ENCODE results near the gene OTUD1. TPM values are rescaled to one million over a fixed set of nuclear protein-coding genes. Genes with fewer than 3 reads are reported as not detected.

Gene OTUD1
- polyA plus RNA-seq, 1 experiment: 1.1 TPM

DNA sequence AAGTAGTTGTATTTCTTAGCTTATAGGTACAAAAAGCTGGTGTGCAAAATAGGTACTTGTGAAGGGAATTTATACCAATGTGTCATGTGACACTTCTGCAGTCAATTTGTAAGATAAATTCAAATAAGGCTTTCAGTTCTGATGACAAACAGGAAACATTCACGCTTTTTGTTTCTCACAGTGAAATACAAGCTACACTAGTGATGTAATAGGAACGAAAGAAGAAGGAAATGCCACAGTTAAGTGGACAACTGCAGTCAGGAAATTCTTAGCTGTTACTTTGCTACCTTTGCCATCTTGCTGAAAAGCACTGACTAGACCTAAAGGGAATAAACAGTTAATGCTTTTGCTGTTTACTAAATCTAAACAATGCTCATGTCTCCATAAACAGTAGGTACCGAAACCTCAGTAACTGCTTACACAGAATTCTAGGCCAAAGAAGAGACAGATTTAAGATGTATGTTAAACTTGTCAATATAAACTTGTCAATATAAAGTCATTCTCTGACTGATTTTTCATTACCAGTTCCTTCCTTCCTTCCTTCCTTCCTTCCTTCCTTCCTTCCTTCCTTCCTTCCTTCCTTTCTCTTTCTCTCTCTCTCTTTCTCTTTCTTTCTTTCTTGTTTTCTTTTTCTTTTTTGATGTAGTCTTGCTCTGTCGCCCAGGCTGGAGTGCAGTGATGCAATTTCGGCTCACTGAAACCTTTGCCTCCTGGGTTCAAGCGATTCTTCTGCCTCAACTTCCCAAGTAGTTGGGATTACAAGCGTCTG lies 10.1 kb downstream of the OTUD1 start:
- DNase-seq (ENCODE audit: low read depth): no peak
- Histone ChIP-seq H3K4me3 (ENCODE audit: low read depth, low read length) (no peak overlapping the region), H3K36me3 (ENCODE audit: control insufficient read depth, insufficient read depth, low read length) (no peaks in the 10 kb centered on the region), H3K27me3 (ENCODE audit: control insufficient read depth, insufficient read depth, low read length) (no peaks in the 10 kb centered on the region)
- TF ChIP-seq, protein P1, sequence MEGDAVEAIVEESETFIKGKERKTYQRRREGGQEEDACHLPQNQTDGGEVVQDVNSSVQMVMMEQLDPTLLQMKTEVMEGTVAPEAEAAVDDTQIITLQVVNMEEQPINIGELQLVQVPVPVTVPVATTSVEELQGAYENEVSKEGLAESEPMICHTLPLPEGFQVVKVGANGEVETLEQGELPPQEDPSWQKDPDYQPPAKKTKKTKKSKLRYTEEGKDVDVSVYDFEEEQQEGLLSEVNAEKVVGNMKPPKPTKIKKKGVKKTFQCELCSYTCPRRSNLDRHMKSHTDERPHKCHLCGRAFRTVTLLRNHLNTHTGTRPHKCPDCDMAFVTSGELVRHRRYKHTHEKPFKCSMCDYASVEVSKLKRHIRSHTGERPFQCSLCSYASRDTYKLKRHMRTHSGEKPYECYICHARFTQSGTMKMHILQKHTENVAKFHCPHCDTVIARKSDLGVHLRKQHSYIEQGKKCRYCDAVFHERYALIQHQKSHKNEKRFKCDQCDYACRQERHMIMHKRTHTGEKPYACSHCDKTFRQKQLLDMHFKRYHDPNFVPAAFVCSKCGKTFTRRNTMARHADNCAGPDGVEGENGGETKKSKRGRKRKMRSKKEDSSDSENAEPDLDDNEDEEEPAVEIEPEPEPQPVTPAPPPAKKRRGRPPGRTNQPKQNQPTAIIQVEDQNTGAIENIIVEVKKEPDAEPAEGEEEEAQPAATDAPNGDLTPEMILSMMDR (IDR thresholded peaks at IDR 0.05; ENCODE audit: insufficient read depth, low read depth, low read length): no peak
- POLR2A ChIA-PET: interaction anchor here (0.6 kb wide), 1 partner anchor 1453 kb away, joined by 8 read pairs; no protein-coding TSS in a partner anchor
- CTCF ChIA-PET: no interaction called here

DNA sequence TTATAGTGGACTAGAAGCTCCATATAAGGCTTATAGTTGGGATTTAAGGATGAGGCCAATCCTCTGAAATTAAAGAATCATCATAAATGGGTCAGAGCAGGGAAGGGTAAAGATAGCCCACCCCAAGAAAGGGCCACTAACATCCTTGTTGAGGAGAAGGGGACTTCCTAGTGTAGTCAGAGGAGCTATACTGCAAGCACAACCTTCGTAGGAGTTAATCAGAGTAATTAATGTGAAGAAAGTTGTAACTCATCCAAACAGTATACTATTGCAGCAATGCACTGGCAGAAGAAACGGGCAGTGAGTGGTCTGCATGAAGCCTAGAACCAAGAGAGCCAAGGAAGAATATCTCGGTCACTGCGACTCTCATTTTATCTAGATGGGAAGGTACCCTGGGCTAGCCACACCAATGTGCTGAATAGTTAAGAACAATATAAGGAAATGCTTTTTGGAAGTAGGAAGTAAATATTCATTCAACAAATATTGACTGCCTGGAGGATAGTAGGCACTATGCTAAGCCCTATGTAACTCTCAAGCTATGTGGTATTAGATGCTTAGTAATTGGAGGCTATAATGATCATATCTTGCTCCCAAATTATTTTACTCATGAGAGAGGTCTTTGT lies 13.3 kb downstream of the OTUD1 start:
- DNase-seq (ENCODE audit: low read depth): no peak
- POLR2A ChIA-PET: interaction anchor here (0.7 kb wide), 1 partner anchor 166 kb away, joined by 4 read pairs; no protein-coding TSS in a partner anchor
- Histone ChIP-seq H3K36me3 (ENCODE audit: control insufficient read depth, insufficient read depth, low read length) (no peaks in the 10 kb centered on the region), H3K27me3 (ENCODE audit: control insufficient read depth, insufficient read depth, low read length) (no peaks in the 10 kb centered on the region; the same call in 1 of the 2 replicates), H3K4me3 (ENCODE audit: low read depth, low read length) (no peak overlapping the region)
- TF ChIP-seq, protein P1 (IDR thresholded peaks at IDR 0.05; ENCODE audit: insufficient read depth, low read depth, low read length): no peak
- CTCF ChIA-PET: interaction anchor here (1.5 kb wide), 1 partner anchor 9 kb away, joined by 4 read pairs; no protein-coding TSS in a partner anchor

DNA sequence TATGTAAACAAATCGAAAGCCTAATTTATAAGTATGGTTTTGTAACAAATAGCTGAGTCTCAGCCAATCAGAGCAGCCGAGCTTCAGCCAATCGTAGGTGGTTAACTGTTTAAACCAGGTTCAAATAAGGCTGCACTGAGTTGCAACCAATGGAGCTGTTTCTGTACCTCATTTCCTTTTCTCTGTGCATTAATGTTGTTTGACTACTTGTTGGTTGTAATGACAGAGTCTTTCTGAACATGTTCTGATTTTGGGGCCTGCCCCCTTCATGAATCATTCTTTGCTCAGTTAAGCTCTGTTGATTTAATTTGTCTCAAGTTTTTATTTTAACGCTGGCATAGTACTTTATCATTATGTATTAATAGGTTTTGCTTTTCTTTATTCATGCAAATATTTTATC lies 14.6 kb downstream of the OTUD1 start:
- H3K4me3 ChIP-seq (ENCODE audit: low read depth, low read length): no peak overlapping the region

DNA sequence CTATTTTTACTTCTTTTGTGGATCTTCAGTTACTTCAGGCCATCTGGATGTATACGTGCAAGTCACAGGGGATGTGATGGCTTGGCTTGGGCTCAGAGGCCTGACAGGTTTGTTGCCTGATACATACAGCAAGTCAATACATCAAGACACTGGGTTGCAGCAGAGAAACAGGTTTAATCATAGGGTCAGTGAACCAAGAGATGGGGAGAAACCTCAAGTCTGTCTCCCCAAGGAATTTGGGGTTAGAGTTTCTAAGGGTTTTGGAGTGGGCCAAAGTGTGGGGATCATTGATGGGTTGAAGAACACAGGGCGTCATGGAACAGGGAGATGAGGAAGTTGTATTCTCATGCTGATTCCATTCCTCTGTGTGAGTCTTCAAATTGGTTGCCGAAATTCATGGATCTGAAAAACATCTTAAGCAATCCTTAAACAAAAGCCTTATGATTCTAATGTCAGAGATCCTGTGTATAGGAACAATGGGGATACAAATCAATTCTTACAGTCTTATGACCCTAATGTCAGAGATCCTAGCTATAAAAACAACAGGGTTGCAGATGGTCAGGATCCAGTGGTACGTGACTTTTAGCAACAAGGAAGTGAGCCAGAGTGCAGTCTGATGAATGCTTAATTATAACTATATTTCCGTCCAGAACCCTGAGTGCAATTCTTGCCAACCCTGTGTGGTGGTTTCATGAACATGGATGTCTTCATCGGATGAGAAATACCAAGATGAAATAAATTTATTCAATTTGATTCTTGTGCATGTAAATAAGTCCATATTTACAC lies 18.9 kb downstream of the OTUD1 start:
- ChIA-PET CTCF (no interaction called here), POLR2A (no interaction called here)
- H3K4me3 ChIP-seq (ENCODE audit: low read depth, low read length): no peak overlapping the region
- TF ChIP-seq, protein P1 (IDR thresholded peaks at IDR 0.05; ENCODE audit: insufficient read depth, low read depth, low read length): no peak
- no peak for DNase-seq (ENCODE audit: low read depth)
- H3K27me3 ChIP-seq (ENCODE audit: control insufficient read depth, insufficient read depth, low read length): peaks cover 1% of the 10 kb centered on the region; the same call in 1 of the 2 replicates
- no peaks in the 10 kb centered on the region for H3K36me3 ChIP-seq (ENCODE audit: control insufficient read depth, insufficient read depth, low read length)

More for the DNA sequence above, 14.6 kb downstream of the OTUD1 start:
- no peaks in the 10 kb centered on the region for H3K36me3 ChIP-seq (ENCODE audit: control insufficient read depth, insufficient read depth, low read length)
- no peak for DNase-seq (ENCODE audit: low read depth)
- ChIA-PET POLR2A (no interaction called here), CTCF (interaction anchor here (0.9 kb wide), 1 partner anchor 12 kb away, joined by 4 read pairs; no protein-coding TSS in a partner anchor)
- TF ChIP-seq, protein P1 (IDR thresholded peaks at IDR 0.05; ENCODE audit: insufficient read depth, low read depth, low read length): no peak
- H3K27me3 ChIP-seq (ENCODE audit: control insufficient read depth, insufficient read depth, low read length): no peaks in the 10 kb centered on the region; the same call in 1 of the 2 replicates

Data from BJ (cell line).